Endothelial cell of umbilical vein (primary cell): ENCODE measurements around the gene IFNA4. TPM values are rescaled to one million over a fixed set of nuclear protein-coding genes. Genes with fewer than 3 reads are reported as not detected.
"Not testable (repeated sequence)": the region's sequence is repeated elsewhere in the genome, so short reads cannot be mapped to it uniquely, and the experiment has no call there.

ENCODE experiments used
- BruUV-seq: library from RNA; stranded (reverse); fragments of 400-500 nt; replicated peaks from 2 replicates; lab custom pipeline; 2021; lab: Mats Ljungman, UMichigan
- CTCF ChIA-PET: fragments of 300-600, 350-600 bp; sonication (Branson Sonifier 250); formaldehyde crosslinking; loops from one replicate; lab custom pipeline; 2021; ENCODE audit warnings: antibody characterized with exemption, inconsistent platforms; lab: Charles Lee
- POLR2A ChIA-PET: fragments of 300-600, 350-600 bp; sonication (Branson Sonifier 250); formaldehyde crosslinking; loops from one replicate; lab custom pipeline; 2021; ENCODE audit warnings: antibody characterized with exemption, inconsistent platforms; lab: Charles Lee
- DNase-seq: peaks from one replicate; pipeline ENCODE4 v3.0.0-alpha.2; 2011; ENCODE audit warnings: low read depth, low spot score
- FAIRE-seq: peaks from 2 replicates; lab custom pipeline; 2011; peaks lifted over from hg19 to GRCh38; lab: Jason Lieb, UNC
- H2AFZ ChIP-seq: 2 replicates; pipeline ENCODE4 v1.6.0; 2012; ENCODE audit warnings: low read depth, low read length, control low read depth, inconsistent platforms
- H3K27ac ChIP-seq: 2 replicates; pipeline ENCODE4 v1.5.1; 2011; ENCODE audit warnings: low read depth, mild to moderate bottlenecking, control low read depth, low read length, moderate library complexity; ENCODE audit not compliant: insufficient read depth
- H3K27me3 ChIP-seq, 2 experiments: 2 replicates each; pipeline versions ENCODE4 v1.6.0 to v1.6.1; 2011; ENCODE audit warnings: low read length in 2 of 2, mixed read lengths in 1 of 2; ENCODE audit not compliant: control insufficient read depth in 2 of 2, insufficient read depth in 2 of 2
- H3K36me3 ChIP-seq, 2 experiments: 2 replicates in 1 of 2; 3 replicates in 1 of 2; pipeline ENCODE4 v1.5.1; 2011; ENCODE audit warnings: low read length in 2 of 2, mild to moderate bottlenecking in 1 of 2, moderate library complexity in 1 of 2; ENCODE audit not compliant: control insufficient read depth in 2 of 2, insufficient read depth in 2 of 2; ENCODE audit errors: extremely low read depth in 1 of 2
- H3K4me1 ChIP-seq: 3 replicates; pipeline ENCODE4 v1.5.1; 2011; ENCODE audit warnings: mild to moderate bottlenecking, low read length; ENCODE audit not compliant: control insufficient read depth, insufficient read depth; ENCODE audit errors: extremely low read depth
- H3K4me2 ChIP-seq: 2 replicates; pipeline ENCODE4 v1.6.1; 2011; ENCODE audit warnings: low read length, control low read depth, mixed read lengths; ENCODE audit not compliant: insufficient read depth
- H3K4me3 ChIP-seq, 3 experiments: fragments of 200-600 bp in 1 of 3; sonication (generic), shearing (Covaris generic) in 1 of 3; replicated peaks in 1 of 3; 2 replicates each; pipeline ENCODE4 v1.5.1; 2011 to 2016; ENCODE audit warnings: control low read depth in 3 of 3, low read length in 3 of 3, mild to moderate bottlenecking in 2 of 3, inconsistent platforms in 1 of 3, low read depth in 1 of 3, moderate library complexity in 1 of 3; ENCODE audit not compliant: insufficient read depth in 1 of 3
- H3K79me2 ChIP-seq: 2 replicates; pipeline ENCODE4 v1.6.0; 2012; ENCODE audit warnings: low read length, inconsistent platforms; ENCODE audit not compliant: control insufficient read depth, insufficient read depth
- H3K9ac ChIP-seq: replicated peaks from 2 replicates; pipeline ENCODE3; 2011; ENCODE audit warnings: low read length, control low read depth; ENCODE audit not compliant: insufficient read depth; ENCODE audit errors: extremely low read depth
- H3K9me1 ChIP-seq: replicated peaks from 3 replicates; pipeline ENCODE4 v1.6.0; 2011; ENCODE audit warnings: mild to moderate bottlenecking, low read length; ENCODE audit not compliant: control insufficient read depth, insufficient read depth; ENCODE audit errors: extremely low read depth
- H3K9me3 ChIP-seq: replicated peaks from 2 replicates; pipeline ENCODE4 v1.5.1; 2012; ENCODE audit warnings: low read length, inconsistent platforms; ENCODE audit not compliant: control insufficient read depth, insufficient read depth
- H4K20me1 ChIP-seq: replicated peaks from 2 replicates; pipeline ENCODE3; 2011; ENCODE audit warnings: mild to moderate bottlenecking, low read length; ENCODE audit not compliant: control insufficient read depth, insufficient read depth; ENCODE audit errors: extremely low read depth
- CTCF ChIP-seq, 2 donors: IDR thresholded peaks; 1 replicate in 1 of 2; 2 replicates in 1 of 2; pipeline ENCODE4 v1.5.1; 2011; ENCODE audit warnings: low read length in 2 of 2, mild to moderate bottlenecking in 2 of 2, moderate library complexity in 2 of 2, control low read depth in 1 of 2, inconsistent platforms in 1 of 2, low read depth in 1 of 2; ENCODE audit not compliant: insufficient read depth in 1 of 2; ENCODE audit errors: extremely low read depth in 1 of 2
- dilution Hi-C: fragments of 300-500 bp; cut with MboI; formaldehyde crosslinking; loops from one replicate; pipeline ENCODE4 v1.15.0; 2019; ENCODE audit warnings: low sequenced_read_pairs; ENCODE audit not compliant: extremely low pct_ligation_motif_present
- intact Hi-C: fragments of 100-400 bp; cut with micrococcal nuclease; formaldehyde crosslinking; loops from one replicate; pipeline ENCODE4 v1.10.0; 2022
- polyA plus RNA-seq, 4 experiments: library from polyadenylated mRNA; depleted of rRNA in 3 of 4; stranded (reverse) in 3 of 4; unstranded in 1 of 4; fragments of >200 nt; gene quantifications; 2 replicates each; pipeline versions ENCODE4 v1.2.1 to v1.2.3, GENCODE V29; 2011 to 2012; ENCODE audit warnings: missing spikeins in 1 of 4
- total RNA-seq: library from RNA; stranded (reverse); gene quantifications from 2 replicates; pipeline ENCODE4 v1.2.3, GENCODE V29; 2021

The IFNA4 gene
- total and polyA plus RNA-seq, 2 donors (not counting 3 experiments of a cell fraction or from before 2014, with no cell fraction given) = not detected

- BruUV-seq, H3K27ac ChIP-seq, H3K9ac ChIP-seq, dilution Hi-C loops, H3K4me3 ChIP-seq, H3K9me3 ChIP-seq, H3K79me2 ChIP-seq, H3K36me3 ChIP-seq, H3K9me1 ChIP-seq, H3K4me1 ChIP-seq, intact Hi-C loops, POLR2A ChIA-PET, H2AFZ ChIP-seq, H3K4me2 ChIP-seq, H4K20me1 ChIP-seq: not testable (repeated sequence)
- DNase-seq = peak; percentile 6
- FAIRE-seq = peak; percentile 15
- H3K27me3 ChIP-seq = peaks cover 0 to 18% of the 10 kb centered on the region in 2 experiments
- CTCF ChIA-PET = interaction anchor here (0.7 to 1.8 kb wide), 9 partner anchors 10 to 253 kb away, joined by 3 to 16 read pairs (median 3); no protein-coding TSS in a partner anchor
- peak; percentile 30 to 46 for TF ChIP-seq CTCF (IDR thresholded peaks at IDR 0.05; ENCODE audit: extremely low read depth in 1 of 2, insufficient read depth in 1 of 2, low read depth in 1 of 2, low read length in 2 of 2)
Observed at GRCh38 chr9:21213411-21214326, 26.3 kb upstream of the IFNA4 start.

- DNase-seq, H3K79me2 ChIP-seq, H3K4me2 ChIP-seq, dilution Hi-C loops, H3K9me1 ChIP-seq, H3K4me3 ChIP-seq, FAIRE-seq, H3K9me3 ChIP-seq, POLR2A ChIA-PET, H3K27ac ChIP-seq, H3K9ac ChIP-seq, intact Hi-C loops, H3K4me1 ChIP-seq, H3K36me3 ChIP-seq, H4K20me1 ChIP-seq, BruUV-seq, H2AFZ ChIP-seq: not testable (repeated sequence)
- peaks cover 0 to 11% of the 10 kb centered on the region in 2 experiments for H3K27me3 ChIP-seq
- CTCF ChIA-PET = interaction anchor here (1.5 kb wide), 1 partner anchor 29 kb away, joined by 4 read pairs; no protein-coding TSS in a partner anchor
Observed at GRCh38 chr9:21212160-21212559, 24.8 kb upstream of the IFNA4 start.

- H3K4me3 ChIP-seq, H3K9ac ChIP-seq, H3K9me1 ChIP-seq, H3K36me3 ChIP-seq, H3K27me3 ChIP-seq, H3K27ac ChIP-seq, intact Hi-C loops, POLR2A ChIA-PET, H3K4me2 ChIP-seq, dilution Hi-C loops, H3K9me3 ChIP-seq, H3K4me1 ChIP-seq, DNase-seq, BruUV-seq, H2AFZ ChIP-seq, FAIRE-seq, H4K20me1 ChIP-seq, H3K79me2 ChIP-seq: not testable (repeated sequence)
- CTCF ChIA-PET = interaction anchor here (0.6 to 1.4 kb wide), 2 partner anchors 13 to 185 kb away, joined by 3 to 5 read pairs; no protein-coding TSS in a partner anchor
Observed at GRCh38 chr9:21210782-21211181, 23.4 kb upstream of the IFNA4 start.
